NT2/D1 (cell line): Measurements from ENCODE around the gene HOXA11.

Experiments
- SUZ12 ChIP-seq: IDR thresholded peaks from 2 replicates; pipeline ENCODE4 v1.6.1; 2011; ENCODE audit not compliant: insufficient read length, insufficient read depth; ENCODE audit errors: extremely low read depth
- YY1 ChIP-seq: IDR thresholded peaks from 2 replicates; pipeline ENCODE4 v1.6.1; 2011; ENCODE audit not compliant: insufficient read length, insufficient read depth
- ZNF274 ChIP-seq: IDR thresholded peaks from 2 replicates; pipeline ENCODE4 v1.6.1; 2011; ENCODE audit warnings: mild to moderate bottlenecking, low read depth, low read length

DNA sequence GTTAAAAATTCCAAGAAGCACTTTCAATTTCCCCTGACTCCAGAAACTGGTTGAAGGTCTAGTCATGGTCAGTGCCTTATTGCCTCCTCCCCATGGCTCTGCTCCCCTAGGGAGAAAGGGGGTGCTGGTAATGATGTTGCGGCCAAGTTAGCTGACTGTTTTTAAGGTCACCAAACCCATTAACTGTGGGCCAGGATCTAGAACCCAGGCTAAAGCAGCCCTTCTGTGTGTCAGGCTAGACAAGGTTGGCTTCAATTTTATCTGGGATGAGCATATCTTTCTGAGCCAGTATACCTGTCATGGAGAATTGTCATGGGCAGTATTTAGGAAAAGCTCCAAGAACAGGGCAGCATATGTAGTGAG, 26.0 kb upstream of the HOXA11 start:
- no peak for TF ChIP-seq SUZ12
- TF ChIP-seq ZNF274: no peak
- no peak for TF ChIP-seq YY1
